Neuronal stem cell (in vitro differentiated cells): ENCODE measurements around the gene DENR.

ENCODE experiments used
- DNase-seq: peaks from one replicate; pipeline ENCODE4 v3.0.0-alpha.2; 2013; ENCODE audit warnings: low spot score
- H2AFZ ChIP-seq: one replicate; pipeline ENCODE4 v1.6.1; 2013; ENCODE audit warnings: mild to moderate bottlenecking, low read length, inconsistent platforms
- H2AK5ac ChIP-seq: 2 replicates; pipeline ENCODE4 v1.6.1; 2013; ENCODE audit warnings: low read depth, mild to moderate bottlenecking, inconsistent platforms, low read length, moderate library complexity, mixed read lengths
- H2BK120ac ChIP-seq: 2 replicates; pipeline ENCODE4 v1.6.1; 2013; ENCODE audit warnings: low read depth, mild to moderate bottlenecking, inconsistent platforms, low read length, moderate library complexity, mixed read lengths
- H2BK12ac ChIP-seq: one replicate; pipeline ENCODE4 v1.6.1; 2013; ENCODE audit warnings: low read length, inconsistent platforms
- H2BK15ac ChIP-seq: 2 replicates; pipeline ENCODE4 v1.6.1; 2013; ENCODE audit warnings: mild to moderate bottlenecking, low read length, inconsistent platforms, mixed read lengths
- H2BK5ac ChIP-seq: one replicate; pipeline ENCODE4 v1.6.1; 2013; ENCODE audit warnings: inconsistent platforms, mild to moderate bottlenecking, low read length, moderate library complexity
- H3K14ac ChIP-seq: one replicate; pipeline ENCODE4 v1.6.1; 2013; ENCODE audit warnings: low read length, inconsistent platforms
- H3K18ac ChIP-seq: 2 replicates; pipeline ENCODE4 v1.6.1; 2013; ENCODE audit warnings: low read length, inconsistent platforms
- H3K23ac ChIP-seq: 2 replicates; pipeline ENCODE4 v1.6.1; 2013; ENCODE audit warnings: low read depth, mild to moderate bottlenecking, mixed read lengths, low read length, inconsistent platforms; ENCODE audit not compliant: poor library complexity
- H3K27ac ChIP-seq: replicated peaks from 3 replicates; pipeline ENCODE4 v1.5.1; 2013; ENCODE audit warnings: low read length, inconsistent platforms
- H3K27me3 ChIP-seq, 3 experiments: 2 replicates each; pipeline ENCODE4 v1.6.1; 2013; ENCODE audit warnings: low read length in 3 of 3, mild to moderate bottlenecking in 2 of 3, inconsistent platforms in 1 of 3, low read depth in 1 of 3, mixed read lengths in 1 of 3, moderate library complexity in 1 of 3; ENCODE audit not compliant: control insufficient read depth in 3 of 3, insufficient read depth in 3 of 3
- H3K36me3 ChIP-seq, 2 donors: replicated peaks in 1 of 2; 2 replicates each; pipeline ENCODE4 v1.6.1; 2013; ENCODE audit warnings: low read length in 2 of 2; ENCODE audit not compliant: control insufficient read depth in 2 of 2, insufficient read depth in 2 of 2
- H3K4ac ChIP-seq: 2 replicates; pipeline ENCODE4 v1.6.1; 2013; ENCODE audit warnings: inconsistent platforms, mild to moderate bottlenecking, low read length, moderate library complexity
- H3K4me1 ChIP-seq, 2 donors: 1 replicate in 1 of 2; 2 replicates in 1 of 2; pipeline ENCODE4 v1.6.1; 2013; ENCODE audit warnings: low read length in 2 of 2, low read depth in 1 of 2; ENCODE audit not compliant: control insufficient read depth in 2 of 2, insufficient read depth in 1 of 2
- H3K4me2 ChIP-seq: one replicate; pipeline ENCODE4 v1.6.1; 2013; ENCODE audit warnings: mild to moderate bottlenecking, low read length, inconsistent platforms; ENCODE audit not compliant: insufficient read depth, poor library complexity, severe bottlenecking
- H3K4me3 ChIP-seq, 2 donors: 2 replicates each; pipeline ENCODE4 v1.5.1; 2013; ENCODE audit warnings: low read length in 2 of 2, mild to moderate bottlenecking in 2 of 2, inconsistent platforms in 1 of 2, moderate library complexity in 1 of 2
- H3K79me1 ChIP-seq: one replicate; pipeline ENCODE4 v1.6.1; 2013; ENCODE audit warnings: low read depth, mild to moderate bottlenecking, inconsistent platforms, low read length, moderate library complexity
- H3K9ac ChIP-seq: one replicate; pipeline ENCODE4 v1.6.1; 2013; ENCODE audit warnings: mild to moderate bottlenecking, low read depth, low read length, inconsistent platforms; ENCODE audit not compliant: poor library complexity
- H3K9me3 ChIP-seq, 2 donors: replicated peaks in 1 of 2; 2 replicates each; pipeline versions ENCODE3 to v1.6.1; 2013; ENCODE audit warnings: low read length in 2 of 2, mild to moderate bottlenecking in 2 of 2, inconsistent platforms in 1 of 2, low read depth in 1 of 2, mixed read lengths in 1 of 2, moderate library complexity in 1 of 2; ENCODE audit not compliant: control insufficient read depth in 2 of 2, insufficient read depth in 1 of 2
- H4K8ac ChIP-seq: one replicate; pipeline ENCODE4 v1.6.1; 2013; ENCODE audit warnings: low read depth, mild to moderate bottlenecking, inconsistent platforms, low read length, moderate library complexity
- H4K91ac ChIP-seq: one replicate; pipeline ENCODE4 v1.6.1; 2013; ENCODE audit warnings: low read length, low read depth, mild to moderate bottlenecking, inconsistent platforms; ENCODE audit not compliant: poor library complexity
- WGBS, 2 donors: extraction: QIAGEN DNeasy Blood & Tissue Kit; methylation state at CpG; one replicate each; pipeline ENCODE4 v1.1.7; 2013; ENCODE audit warnings: missing lambda C conversion rate in 2 of 2, mixed read lengths in 1 of 2; ENCODE audit not compliant: insufficient read length in 2 of 2, insufficient replicate concordance in 1 of 2; ENCODE audit errors: extremely low coverage in 2 of 2; 5-methylcytosine and 5-hydroxymethylcytosine counted together

DENR gene

DNA sequence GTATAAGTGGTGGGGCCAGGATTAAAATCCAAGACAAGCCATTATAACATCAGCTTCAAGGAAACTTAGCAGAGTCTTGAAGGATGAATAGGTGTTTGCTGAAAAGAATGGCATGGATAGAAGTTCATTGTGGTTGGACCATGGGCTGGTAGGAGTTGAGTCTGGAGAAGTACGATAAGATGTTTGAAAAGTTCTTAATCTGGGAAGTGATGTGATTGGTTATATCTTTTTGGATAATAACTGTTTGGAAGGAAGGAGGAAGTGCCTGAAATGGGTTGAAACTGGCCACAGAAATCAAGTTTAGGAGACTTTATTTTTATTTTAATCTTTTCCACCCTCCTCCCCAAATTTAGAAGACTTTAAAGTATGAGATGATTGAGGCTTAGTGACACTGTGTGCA is 4.9 kb downstream of the DENR start:
- Histone ChIP-seq H3K36me3 (peaks cover 23 to 85% of the 10 kb centered on the region in 2 donors), H3K4me3 (no peak overlapping the region), H3K4me1 (peaks cover 7 to 9% of the 10 kb centered on the region in 2 donors), H3K4me2 (no peak overlapping the region), H4K8ac (no peak overlapping the region), H3K27ac (no peak overlapping the region), H2BK15ac (no peak overlapping the region), H4K91ac (no peak overlapping the region), H2BK5ac (no peak overlapping the region), H2AFZ (no peak overlapping the region), H2BK120ac (no peak overlapping the region), H2BK12ac (no peak overlapping the region), H3K4ac (no peak overlapping the region), H3K9ac (no peak overlapping the region), H3K79me1 (peaks cover 5% of the 10 kb centered on the region), H2AK5ac (no peak overlapping the region), H3K9me3 (no peaks in the 10 kb centered on the region), H3K14ac (no peak overlapping the region), H3K18ac (no peak overlapping the region), H3K23ac (no peak overlapping the region), H3K27me3 (no peaks in the 10 kb centered on the region)
- no peak for DNase-seq
- WGBS, 2 donors: no CpG with 5 or more reads among the region's 1 CpG

DNA sequence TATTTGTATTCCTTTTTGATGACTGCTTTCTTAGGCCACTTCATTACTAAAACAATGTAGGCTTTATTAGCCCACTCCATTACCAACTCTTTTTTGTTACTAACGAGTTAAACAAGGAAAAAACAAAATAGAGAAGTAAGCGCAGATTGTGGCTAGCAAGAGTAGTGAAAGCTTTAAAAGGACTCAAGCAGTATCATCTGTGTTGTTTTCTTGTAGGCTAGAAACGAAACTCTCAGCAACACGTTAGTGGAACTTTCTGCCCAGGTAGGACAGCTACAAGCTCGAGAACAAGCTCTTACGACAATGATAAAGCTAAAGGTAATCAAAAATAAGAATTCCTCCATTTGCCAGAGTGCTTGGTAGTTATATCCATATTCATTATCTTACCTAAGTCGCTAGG is 32.9 kb downstream of the DENR start:
- peaks cover 0 to 4% of the 10 kb centered on the region in 2 donors for H3K36me3 ChIP-seq
- H3K27me3 ChIP-seq: no peaks in the 10 kb centered on the region
- no peak overlapping the region for H4K91ac ChIP-seq
- no peak overlapping the region for H3K23ac ChIP-seq
- H3K4me2 ChIP-seq: no peak overlapping the region
- no peaks in the 10 kb centered on the region for H3K79me1 ChIP-seq
- H3K9me3 ChIP-seq: no peaks in the 10 kb centered on the region
- no peak overlapping the region for H2BK15ac ChIP-seq
- H3K9ac ChIP-seq: no peak overlapping the region
- no peak overlapping the region for H3K4ac ChIP-seq
- peaks cover 0 to under 1% of the 10 kb centered on the region in 2 donors for H3K4me1 ChIP-seq
- no peak overlapping the region for H4K8ac ChIP-seq
- no peak overlapping the region for H2AK5ac ChIP-seq
- no peak for DNase-seq
- no CpG with 5 or more reads among the region's 7 CpGs for WGBS, 2 donors
- no peak overlapping the region for H2BK5ac ChIP-seq
- H2BK12ac ChIP-seq: no peak overlapping the region
- H3K14ac ChIP-seq: no peak overlapping the region
- H3K18ac ChIP-seq: no peak overlapping the region
- no peak overlapping the region for H3K4me3 ChIP-seq
- H2AFZ ChIP-seq: no peak overlapping the region
- H2BK120ac ChIP-seq: no peak overlapping the region
- H3K27ac ChIP-seq: no peak overlapping the region

- no peaks in the 10 kb centered on the region for H3K27me3 ChIP-seq
- no peak overlapping the region for H2AK5ac ChIP-seq
- no peak overlapping the region for H3K14ac ChIP-seq
- no peak overlapping the region for H3K4ac ChIP-seq
- H4K91ac ChIP-seq: no peak overlapping the region
- no peak overlapping the region for H2BK120ac ChIP-seq
- no CpG with 5 or more reads among the region's 4 CpGs for WGBS, 2 donors
- H2BK15ac ChIP-seq: no peak overlapping the region
- no peak overlapping the region for H2AFZ ChIP-seq
- no peak overlapping the region for H3K27ac ChIP-seq
- H3K4me1 ChIP-seq: peaks cover 0 to 4% of the 10 kb centered on the region in 2 donors
- no peaks in the 10 kb centered on the region for H3K9me3 ChIP-seq
- no peak overlapping the region for H3K9ac ChIP-seq
- H4K8ac ChIP-seq: no peak overlapping the region
- no peak overlapping the region for H2BK5ac ChIP-seq
- H3K36me3 ChIP-seq: no peaks in the 10 kb centered on the region
- no peak overlapping the region for H3K23ac ChIP-seq
- H3K18ac ChIP-seq: no peak overlapping the region
- no peak for DNase-seq
- H3K4me3 ChIP-seq: no peak overlapping the region
- no peak overlapping the region for H2BK12ac ChIP-seq
- no peaks in the 10 kb centered on the region for H3K79me1 ChIP-seq
- no peak overlapping the region for H3K4me2 ChIP-seq
These were observed 35.8 kb downstream of the DENR start for GRCh38 chr12:122788387-122788786.

DNA sequence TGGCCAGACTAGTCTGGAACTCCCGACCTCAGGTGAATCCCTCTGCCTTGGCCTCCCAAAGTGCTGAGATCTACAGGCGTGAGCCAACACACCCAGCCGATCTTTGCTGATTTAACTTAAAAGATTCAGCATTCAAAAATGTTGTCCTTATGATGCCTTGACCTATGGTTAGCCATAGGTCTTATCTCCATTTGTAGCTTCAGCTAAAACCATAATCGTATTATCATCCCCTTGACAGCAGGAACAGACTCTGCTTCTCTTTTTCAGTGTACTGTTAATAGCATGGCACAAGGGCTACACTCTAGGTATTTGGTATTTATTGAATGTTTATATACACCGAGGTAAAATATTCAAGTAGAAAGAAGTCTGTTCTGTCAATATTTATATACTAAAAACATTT is 37.0 kb downstream of the DENR start:
- no peak for DNase-seq
- H3K23ac ChIP-seq: no peak overlapping the region
- no peaks in the 10 kb centered on the region for H3K36me3 ChIP-seq
- H3K27ac ChIP-seq: no peak overlapping the region
- H2BK15ac ChIP-seq: no peak overlapping the region
- H3K79me1 ChIP-seq: no peaks in the 10 kb centered on the region
- H4K8ac ChIP-seq: no peak overlapping the region
- peaks cover 0 to 4% of the 10 kb centered on the region in 2 donors for H3K4me1 ChIP-seq
- H3K4ac ChIP-seq: no peak overlapping the region
- no peaks in the 10 kb centered on the region for H3K27me3 ChIP-seq
- no peak overlapping the region for H4K91ac ChIP-seq
- no peak overlapping the region for H3K4me2 ChIP-seq
- no peak overlapping the region for H3K4me3 ChIP-seq
- no peaks in the 10 kb centered on the region for H3K9me3 ChIP-seq
- no peak overlapping the region for H2BK5ac ChIP-seq
- no peak overlapping the region for H3K14ac ChIP-seq
- no peak overlapping the region for H2AK5ac ChIP-seq
- H2BK12ac ChIP-seq: no peak overlapping the region
- H3K9ac ChIP-seq: no peak overlapping the region
- no CpG with 5 or more reads among the region's 5 CpGs for WGBS, 2 donors
- no peak overlapping the region for H3K18ac ChIP-seq
- no peak overlapping the region for H2AFZ ChIP-seq
- H2BK120ac ChIP-seq: no peak overlapping the region
